Smooth muscle cell (in vitro differentiated cells): ENCODE data around the gene ZCCHC7. TPM values are rescaled to one million over a fixed set of nuclear protein-coding genes. Genes with fewer than 3 reads are reported as not detected.

Source experiments
- DNase-seq: peaks from one replicate; lab custom pipeline; 2025; ENCODE audit not compliant: unreplicated experiment; lab: John Stamatoyannopoulos, UW
- H2AFZ ChIP-seq: fragments of 200-600 bp; sonication (generic); 2 replicates; pipeline ENCODE4 v1.6.0; 2016; ENCODE audit warnings: antibody characterized with exemption, low read depth, mild to moderate bottlenecking
- H3F3A ChIP-seq: fragments of 200-600 bp; sonication (generic); 2 replicates; pipeline ENCODE4 v1.6.0; 2017; ENCODE audit warnings: antibody characterized with exemption, low read depth
- H3K27ac ChIP-seq: fragments of 200-600 bp; sonication (generic); 2 replicates; pipeline ENCODE4 v1.5.1; 2016; ENCODE audit warnings: low read depth, mild to moderate bottlenecking
- H3K27me3 ChIP-seq: fragments of 200-600 bp; sonication (generic); 2 replicates; pipeline ENCODE4 v1.6.1; 2016; ENCODE audit warnings: low read depth, mild to moderate bottlenecking
- H3K36me3 ChIP-seq: fragments of 200-600 bp; sonication (generic); 2 replicates; pipeline ENCODE4 v1.5.1; 2016; ENCODE audit warnings: low read depth
- H3K4me1 ChIP-seq: fragments of 200-600 bp; sonication (generic); 2 replicates; pipeline ENCODE4 v1.5.1; 2016; ENCODE audit warnings: low read depth
- H3K4me2 ChIP-seq: fragments of 200-600 bp; sonication (generic); 2 replicates; pipeline ENCODE4 v1.6.0; 2016; ENCODE audit warnings: mild to moderate bottlenecking
- H3K4me3 ChIP-seq: fragments of 200-600 bp; sonication (generic); 2 replicates; pipeline ENCODE4 v1.5.1; 2016; ENCODE audit warnings: mild to moderate bottlenecking
- H3K79me2 ChIP-seq: fragments of 200-600 bp; sonication (generic); 2 replicates; pipeline ENCODE4 v1.6.0; 2016; ENCODE audit warnings: low read depth, mild to moderate bottlenecking
- H3K9ac ChIP-seq: fragments of 200-600 bp; sonication (generic); 2 replicates; pipeline ENCODE4 v1.6.0; 2016; ENCODE audit warnings: low read depth
- H3K9me3 ChIP-seq: fragments of 200-600 bp; sonication (generic); replicated peaks from 2 replicates; pipeline ENCODE4 v1.5.1; 2016; ENCODE audit warnings: low read depth
- H4K20me1 ChIP-seq: fragments of 200-600 bp; sonication (generic); 2 replicates; pipeline ENCODE4 v1.6.0; 2016; ENCODE audit warnings: low read depth
- WGBS: methylation state at CpG from one replicate; pipeline ENCODE4 v1.1.7; 2016; ENCODE audit warnings: low lambda C conversion rate; 5-methylcytosine and 5-hydroxymethylcytosine counted together
- polyA plus RNA-seq: library from polyadenylated mRNA; unstranded; fragments of >200 nt; fragmentation: Nextera tagmentation; extraction: Ambion mirVana; gene quantifications from 2 replicates; pipeline ENCODE4 v1.2.1, GENCODE V29; 2016
- total RNA-seq: library from RNA; depleted of rRNA; stranded (reverse); fragments of >200 nt; gene quantifications from 2 replicates; pipeline ENCODE4 v1.2.3, GENCODE V29; 2014
- TF ChIP-seq, protein P1 (sequence below): fragments of 200-600 bp; sonication (generic); IDR thresholded peaks from 2 replicates; pipeline ENCODE4 v1.5.1; 2017; ENCODE audit warnings: borderline replicate concordance, mild to moderate bottlenecking, antibody characterized with exemption; ENCODE audit not compliant: insufficient read depth, poor library complexity, severe bottlenecking

The ZCCHC7 gene
- total and polyA plus RNA-seq, 2 experiments from 2014 or later = 19.0 to 24.7 TPM

DNA sequence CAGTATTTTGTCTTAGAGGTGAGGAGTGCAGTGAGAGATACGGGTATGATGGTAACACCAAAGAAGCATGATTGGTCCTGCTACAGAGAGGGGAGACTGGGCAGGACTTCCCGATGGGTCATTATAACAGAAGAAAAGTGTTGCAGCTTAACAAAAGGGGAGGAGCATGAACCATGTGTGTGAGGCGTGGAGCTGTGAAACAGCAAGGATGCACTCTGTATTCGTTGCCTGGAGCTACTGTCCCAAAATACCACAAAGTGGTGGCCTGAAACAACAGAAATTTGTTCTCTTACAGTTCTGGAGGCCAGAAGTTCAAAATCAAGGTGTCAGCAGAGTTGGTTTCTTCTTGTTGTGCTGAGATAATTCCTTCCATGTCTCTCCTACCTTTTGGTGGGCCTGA lies 242.8 kb downstream of the ZCCHC7 start:
- Histone ChIP-seq H3K9me3 (no peaks in the 10 kb centered on the region), H3K4me1 (no peaks in the 10 kb centered on the region), H3F3A (no peaks in the 10 kb centered on the region), H2AFZ (no peak overlapping the region), H3K4me2 (no peak overlapping the region), H3K36me3 (no peaks in the 10 kb centered on the region), H3K79me2 (no peaks in the 10 kb centered on the region), H4K20me1 (no peaks in the 10 kb centered on the region), H3K9ac (no peak overlapping the region), H3K27me3 (no peaks in the 10 kb centered on the region), H3K4me3 (no peak overlapping the region), H3K27ac (no peak overlapping the region)
- TF ChIP-seq, protein P1, sequence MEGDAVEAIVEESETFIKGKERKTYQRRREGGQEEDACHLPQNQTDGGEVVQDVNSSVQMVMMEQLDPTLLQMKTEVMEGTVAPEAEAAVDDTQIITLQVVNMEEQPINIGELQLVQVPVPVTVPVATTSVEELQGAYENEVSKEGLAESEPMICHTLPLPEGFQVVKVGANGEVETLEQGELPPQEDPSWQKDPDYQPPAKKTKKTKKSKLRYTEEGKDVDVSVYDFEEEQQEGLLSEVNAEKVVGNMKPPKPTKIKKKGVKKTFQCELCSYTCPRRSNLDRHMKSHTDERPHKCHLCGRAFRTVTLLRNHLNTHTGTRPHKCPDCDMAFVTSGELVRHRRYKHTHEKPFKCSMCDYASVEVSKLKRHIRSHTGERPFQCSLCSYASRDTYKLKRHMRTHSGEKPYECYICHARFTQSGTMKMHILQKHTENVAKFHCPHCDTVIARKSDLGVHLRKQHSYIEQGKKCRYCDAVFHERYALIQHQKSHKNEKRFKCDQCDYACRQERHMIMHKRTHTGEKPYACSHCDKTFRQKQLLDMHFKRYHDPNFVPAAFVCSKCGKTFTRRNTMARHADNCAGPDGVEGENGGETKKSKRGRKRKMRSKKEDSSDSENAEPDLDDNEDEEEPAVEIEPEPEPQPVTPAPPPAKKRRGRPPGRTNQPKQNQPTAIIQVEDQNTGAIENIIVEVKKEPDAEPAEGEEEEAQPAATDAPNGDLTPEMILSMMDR = no peak
- WGBS = 95% methylated on average over 4 of the region's 4 CpGs
- DNase-seq = no peak

DNA sequence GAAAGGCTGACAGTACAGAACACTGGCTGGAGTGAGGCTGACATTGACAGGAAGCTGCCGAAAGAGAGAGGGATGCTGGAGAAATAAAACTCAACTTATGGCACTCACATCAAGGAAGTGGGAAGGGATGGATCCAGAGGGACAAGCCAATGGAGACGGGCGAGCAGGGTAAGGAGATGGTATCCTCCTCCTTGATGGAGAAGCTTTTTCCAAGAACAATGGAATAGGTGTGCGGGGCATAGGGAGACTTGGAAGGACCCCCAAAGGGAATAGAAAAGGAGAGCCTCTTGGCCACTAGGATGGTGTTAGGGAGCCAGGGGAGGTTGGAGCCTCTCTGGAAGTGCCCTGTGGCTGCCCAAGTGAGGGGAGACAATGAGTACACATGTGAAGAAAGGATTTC lies 243.8 kb downstream of the ZCCHC7 start:
- H3K27ac ChIP-seq = no peak overlapping the region
- H2AFZ ChIP-seq = no peak overlapping the region
- H3K4me1 ChIP-seq = no peaks in the 10 kb centered on the region
- H4K20me1 ChIP-seq = no peaks in the 10 kb centered on the region
- H3K27me3 ChIP-seq = no peaks in the 10 kb centered on the region
- H3F3A ChIP-seq = no peaks in the 10 kb centered on the region
- H3K79me2 ChIP-seq = no peaks in the 10 kb centered on the region
- no peak overlapping the region for H3K4me3 ChIP-seq
- TF ChIP-seq, protein P1 = no peak
- 83% methylated on average over 4 of the region's 4 CpGs for WGBS
- no peak overlapping the region for H3K4me2 ChIP-seq
- no peak overlapping the region for H3K9ac ChIP-seq
- H3K36me3 ChIP-seq = no peaks in the 10 kb centered on the region
- H3K9me3 ChIP-seq = no peaks in the 10 kb centered on the region
- DNase-seq = no peak

DNA sequence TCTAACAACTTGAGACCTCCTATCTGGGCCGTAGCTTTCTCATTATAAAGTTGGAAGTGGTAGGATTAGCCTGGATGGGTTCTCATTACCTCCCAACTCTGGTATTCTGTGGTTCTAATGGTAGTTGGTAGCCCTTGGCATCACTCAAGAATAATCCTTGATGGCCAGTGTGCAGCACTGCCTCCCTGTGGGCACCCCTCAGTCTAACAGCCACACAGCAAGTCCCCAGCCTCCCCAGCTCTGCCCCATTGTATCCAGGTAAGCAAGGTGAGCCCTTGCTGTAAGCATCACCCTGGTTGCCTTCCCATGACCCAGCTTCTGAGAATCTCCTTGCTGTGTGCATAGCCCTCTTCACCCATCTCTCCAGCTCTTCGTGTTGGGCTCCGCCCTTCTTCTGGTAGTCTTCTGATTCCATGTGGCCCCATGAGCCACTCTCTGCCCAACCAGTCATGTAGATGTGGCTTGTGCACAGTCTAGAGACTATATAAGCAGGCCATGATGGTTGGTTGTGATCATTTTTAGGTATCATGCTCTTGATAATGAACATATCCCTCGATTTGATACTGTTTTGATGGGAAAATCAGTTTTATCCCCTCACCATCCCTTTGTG lies 244.5 kb downstream of the ZCCHC7 start:
- 94% methylated on average over 4 of the region's 4 CpGs for WGBS
- no peaks in the 10 kb centered on the region for H3F3A ChIP-seq
- TF ChIP-seq, protein P1 = no peak

DNA sequence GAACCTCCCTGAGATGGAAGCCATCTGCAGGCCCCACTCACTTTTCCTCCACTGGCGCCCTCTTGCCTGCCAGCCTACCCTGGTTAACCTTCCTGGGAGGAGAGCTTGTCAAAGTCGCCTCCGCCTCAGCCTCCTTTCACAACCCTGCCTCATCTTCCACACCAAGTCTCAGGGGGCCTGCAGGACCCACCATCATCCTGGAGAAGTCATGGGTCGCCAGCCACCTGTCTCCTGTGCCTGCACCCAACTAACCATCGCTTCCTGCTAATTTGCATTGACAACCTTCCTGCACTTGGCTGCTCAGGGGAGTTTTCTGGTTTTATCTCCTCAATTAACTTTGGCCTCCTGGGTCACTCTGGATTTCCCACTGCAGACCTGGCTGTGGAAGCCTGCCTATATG lies 249.3 kb downstream of the ZCCHC7 start:
- TF ChIP-seq, protein P1 = no peak
- 96% methylated on average over 5 of the region's 5 CpGs for WGBS
- H4K20me1 ChIP-seq = no peaks in the 10 kb centered on the region

More for the DNA sequence above, 244.5 kb downstream of the ZCCHC7 start:
- Histone ChIP-seq H3K4me1 (no peaks in the 10 kb centered on the region), H3K9ac (no peak overlapping the region), H3K4me3 (no peak overlapping the region), H3K36me3 (no peaks in the 10 kb centered on the region), H3K27me3 (no peaks in the 10 kb centered on the region), H3K4me2 (no peak overlapping the region), H3K27ac (no peak overlapping the region), H3K79me2 (no peaks in the 10 kb centered on the region), H4K20me1 (no peaks in the 10 kb centered on the region), H2AFZ (no peak overlapping the region), H3K9me3 (no peaks in the 10 kb centered on the region)
- DNase-seq = no peak

More for the DNA sequence above, 249.3 kb downstream of the ZCCHC7 start:
- DNase-seq = no peak
- Histone ChIP-seq H3K4me1 (no peaks in the 10 kb centered on the region), H3K9ac (no peak overlapping the region), H3K4me3 (no peak overlapping the region), H3K79me2 (no peaks in the 10 kb centered on the region), H3K27ac (no peak overlapping the region), H3K9me3 (no peaks in the 10 kb centered on the region), H3K27me3 (no peaks in the 10 kb centered on the region), H3F3A (no peaks in the 10 kb centered on the region), H3K36me3 (no peaks in the 10 kb centered on the region), H2AFZ (no peak overlapping the region), H3K4me2 (no peak overlapping the region)
